Measurements from ENCODE around the gene GALNT11. TPM values are rescaled to one million over a fixed set of nuclear protein-coding genes. Genes with fewer than 3 reads are reported as not detected.
A peak's percentile ranks its signal among the peaks of the same experiment; 100 is the strongest.

Gene GALNT11
- total and polyA plus RNA-seq, 12 donors, result 13.2 to 28.4 (median 21.7) TPM

DNA sequence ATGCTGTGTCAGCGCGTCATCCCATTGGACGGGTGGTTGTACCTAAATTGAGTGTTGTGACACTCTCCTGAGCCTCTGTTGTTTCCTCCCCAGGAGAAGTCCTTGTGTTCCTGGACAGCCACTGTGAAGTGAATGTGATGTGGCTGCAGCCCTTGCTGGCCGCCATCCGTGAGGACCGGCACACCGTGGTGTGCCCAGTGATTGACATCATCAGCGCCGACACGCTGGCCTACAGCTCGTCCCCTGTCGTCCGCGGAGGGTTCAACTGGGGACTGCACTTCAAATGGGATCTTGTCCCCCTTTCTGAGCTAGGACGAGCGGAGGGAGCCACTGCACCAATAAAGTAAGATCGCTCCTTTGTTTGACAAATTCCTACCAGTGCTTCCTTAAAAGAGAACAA, 82.5 kb downstream of the GALNT11 start:
- WGBS, 2 donors, result 94 to 97% methylated on average over 17 of the region's 17 CpGs
- H3K4me3 ChIP-seq, result no peak overlapping the region
- DNase-seq (no peak), ATAC-seq (peak in 5 of 8 donors; percentile 9 to 58 (median 32))
- intact Hi-C loops (cut with DNase I), result no loop called here
- H3K9me3 ChIP-seq, result no peaks in the 10 kb centered on the region
- H3K36me3 ChIP-seq, result peaks cover 0 to 93% (median 9%) of the 10 kb centered on the region in 9 donors
- TF ChIP-seq CTCF (IDR thresholded peaks at IDR 0.05), result no peak
- no peaks in the 10 kb centered on the region for H3K27me3 ChIP-seq
- no peak overlapping the region for H3K27ac ChIP-seq
- peaks cover 0 to 4% (median 0%) of the 10 kb centered on the region in 9 donors for H3K4me1 ChIP-seq

- Histone ChIP-seq H3K4me1 (peaks cover 0 to 4% (median 0%) of the 10 kb centered on the region in 9 donors), H3K4me3 (no peak overlapping the region), H3K36me3 (peaks cover 0 to 93% (median 12%) of the 10 kb centered on the region in 9 donors), H3K27ac (no peak overlapping the region), H3K27me3 (no peaks in the 10 kb centered on the region), H3K9me3 (no peaks in the 10 kb centered on the region)
- ATAC-seq (peak; percentile 63 to 93 (median 84)), DNase-seq (no peak)
- intact Hi-C loops (cut with DNase I), result no loop called here
- peak in 3 of 9 donors; percentile 23 to 25 (median 25) for TF ChIP-seq CTCF (IDR thresholded peaks at IDR 0.05)
- 64 to 65% methylated on average over 7 of the region's 7 CpGs for WGBS, 2 donors
These were observed 82.9 kb downstream of the GALNT11 start for GRCh38 chr7:152108359-152108758.

GRCh38 chr7:152112829-152113228, 87.4 kb downstream of the GALNT11 start:
- Histone ChIP-seq H3K4me1 (peaks cover 0 to 4% (median 0%) of the 10 kb centered on the region in 9 donors), H3K36me3 (peaks cover 0 to 94% (median 27%) of the 10 kb centered on the region in 9 donors), H3K27ac (no peak overlapping the region), H3K9me3 (no peaks in the 10 kb centered on the region), H3K27me3 (no peaks in the 10 kb centered on the region), H3K4me3 (no peak overlapping the region)
- ATAC-seq (no peak), DNase-seq (no peak)
- intact Hi-C loops (cut with DNase I), result no loop called here
- TF ChIP-seq CTCF (IDR thresholded peaks at IDR 0.05), result no peak

DNA sequence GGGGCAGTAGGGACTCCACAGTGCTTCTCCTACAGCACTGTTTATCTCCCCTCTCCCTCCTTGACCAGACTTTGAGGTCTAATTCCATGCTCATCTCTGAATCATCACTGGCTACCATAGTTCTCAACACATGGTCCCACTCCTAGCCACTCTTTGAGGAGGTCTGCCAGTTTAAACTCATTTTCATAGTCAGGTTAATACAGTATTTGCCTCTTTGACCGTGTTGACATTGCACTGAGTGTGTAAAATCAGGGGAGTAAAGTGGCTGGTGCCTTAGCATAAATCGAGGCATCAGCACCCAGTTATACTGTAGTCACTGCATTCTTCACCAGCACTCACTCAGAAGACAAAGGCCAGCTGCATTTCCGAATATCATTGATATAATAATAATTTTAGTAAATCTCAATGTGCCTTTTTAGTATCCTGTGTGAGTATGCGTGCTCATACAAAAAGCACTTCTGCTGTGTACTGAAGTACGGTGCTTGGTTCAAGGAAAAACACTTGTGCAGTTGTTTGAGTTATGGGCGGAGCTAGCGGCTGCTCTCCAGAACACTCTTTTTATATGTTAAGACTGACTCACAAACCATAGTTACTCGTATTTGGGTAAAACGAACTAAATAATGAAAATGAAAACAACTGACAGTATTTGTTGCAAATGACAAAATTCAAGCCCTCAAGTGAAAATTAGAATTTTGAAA, 89.7 kb downstream of the GALNT11 start:
- WGBS, 2 donors, result 93 to 94% methylated on average over 9 of the region's 9 CpGs
- intact Hi-C loops (cut with DNase I), result no loop called here
- Histone ChIP-seq H3K9me3 (no peaks in the 10 kb centered on the region), H3K36me3 (peaks cover 0 to 94% (median 43%) of the 10 kb centered on the region in 9 donors), H3K27ac (no peak overlapping the region), H3K4me3 (no peak overlapping the region), H3K4me1 (no peaks in the 10 kb centered on the region), H3K27me3 (no peaks in the 10 kb centered on the region)
- no peak for TF ChIP-seq CTCF (IDR thresholded peaks at IDR 0.05)
- no peak for ATAC-seq
- no peak for DNase-seq
